ENCODE measurements around the gene C8A. TPM values are rescaled to one million over a fixed set of nuclear protein-coding genes. Genes with fewer than 3 reads are reported as not detected.

The C8A gene
- total RNA-seq, 2 experiments from 2014 or later = not detected

- Mint-ChIP-seq H3K9me3 (no peaks in the 10 kb centered on the region), H3K27ac (no peak overlapping the region), H3K27me3 (no peaks in the 10 kb centered on the region), H3K4me3 (no peak overlapping the region), H3K4me1 (no peaks in the 10 kb centered on the region), H3K36me3 (no peaks in the 10 kb centered on the region)
- no peak for ATAC-seq (ENCODE audit: low read depth)
- POLR2A ChIA-PET = no interaction called here
- no peak for DNase-seq
These were observed 76.6 kb downstream of the C8A start for GRCh38 chr1:56931211-56931610.

GRCh38 chr1:56931686-56932085, 77.1 kb downstream of the C8A start:
- Mint-ChIP-seq H3K9me3 (no peaks in the 10 kb centered on the region), H3K4me1 (no peaks in the 10 kb centered on the region), H3K27ac (no peak overlapping the region), H3K4me3 (no peak overlapping the region), H3K36me3 (no peaks in the 10 kb centered on the region), H3K27me3 (no peaks in the 10 kb centered on the region)
- POLR2A ChIA-PET = no interaction called here
- ATAC-seq (ENCODE audit: low read depth) (no peak), DNase-seq (no peak)

- Mint-ChIP-seq H3K4me1 (no peaks in the 10 kb centered on the region), H3K27ac (no peak overlapping the region), H3K27me3 (no peaks in the 10 kb centered on the region), H3K9me3 (no peaks in the 10 kb centered on the region), H3K4me3 (no peak overlapping the region), H3K36me3 (no peaks in the 10 kb centered on the region)
- ATAC-seq (ENCODE audit: low read depth) (no peak), DNase-seq (no peak)
- POLR2A ChIA-PET = no interaction called here
These were observed 78.6 kb downstream of the C8A start for GRCh38 chr1:56933161-56933560.

GRCh38 chr1:56933606-56934005, 79.0 kb downstream of the C8A start:
- DNase-seq = no peak
- no peak overlapping the region for H3K27ac Mint-ChIP-seq
- ATAC-seq (ENCODE audit: low read depth) = no peak
- H3K27me3 Mint-ChIP-seq = no peaks in the 10 kb centered on the region
- no peaks in the 10 kb centered on the region for H3K4me1 Mint-ChIP-seq
- no peak overlapping the region for H3K4me3 Mint-ChIP-seq
- POLR2A ChIA-PET = no interaction called here
- H3K9me3 Mint-ChIP-seq = no peaks in the 10 kb centered on the region
- no peaks in the 10 kb centered on the region for H3K36me3 Mint-ChIP-seq

- H3K4me1 Mint-ChIP-seq = no peaks in the 10 kb centered on the region
- POLR2A ChIA-PET = no interaction called here
- H3K27me3 Mint-ChIP-seq = no peaks in the 10 kb centered on the region
- H3K9me3 Mint-ChIP-seq = no peaks in the 10 kb centered on the region
- DNase-seq (no peak), ATAC-seq (ENCODE audit: low read depth) (no peak)
- H3K36me3 Mint-ChIP-seq = no peaks in the 10 kb centered on the region
- no peak overlapping the region for H3K4me3 Mint-ChIP-seq
- H3K27ac Mint-ChIP-seq = no peak overlapping the region
These were observed 79.9 kb downstream of the C8A start for GRCh38 chr1:56934430-56935060.

GRCh38 chr1:56938646-56939045, 84.0 kb downstream of the C8A start:
- no peak overlapping the region for H3K4me3 Mint-ChIP-seq
- H3K36me3 Mint-ChIP-seq = no peaks in the 10 kb centered on the region
- no peaks in the 10 kb centered on the region for H3K4me1 Mint-ChIP-seq
- DNase-seq = no peak
- ATAC-seq (ENCODE audit: low read depth) = no peak
- H3K27ac Mint-ChIP-seq = no peak overlapping the region
- H3K27me3 Mint-ChIP-seq = no peaks in the 10 kb centered on the region
- POLR2A ChIA-PET = no interaction called here
- no peaks in the 10 kb centered on the region for H3K9me3 Mint-ChIP-seq

- Mint-ChIP-seq H3K4me3 (no peak overlapping the region), H3K36me3 (no peaks in the 10 kb centered on the region), H3K9me3 (no peaks in the 10 kb centered on the region), H3K27ac (no peak overlapping the region), H3K27me3 (no peaks in the 10 kb centered on the region), H3K4me1 (no peaks in the 10 kb centered on the region)
- no peak for DNase-seq
- POLR2A ChIA-PET = no interaction called here
- no peak for ATAC-seq (ENCODE audit: low read depth)
These were observed 84.6 kb downstream of the C8A start for GRCh38 chr1:56939209-56939608.

- Mint-ChIP-seq H3K36me3 (no peaks in the 10 kb centered on the region), H3K4me3 (no peak overlapping the region), H3K9me3 (no peaks in the 10 kb centered on the region), H3K27ac (no peak overlapping the region), H3K27me3 (no peaks in the 10 kb centered on the region), H3K4me1 (no peaks in the 10 kb centered on the region)
- DNase-seq (no peak), ATAC-seq (ENCODE audit: low read depth) (no peak)
- POLR2A ChIA-PET = no interaction called here
These were observed 85.4 kb downstream of the C8A start for GRCh38 chr1:56940039-56940438.

GRCh38 chr1:56948403-56949023, 93.9 kb downstream of the C8A start:
- no peaks in the 10 kb centered on the region for H3K27me3 Mint-ChIP-seq
- no peak for DNase-seq
- H3K4me3 Mint-ChIP-seq = no peak overlapping the region
- H3K4me1 Mint-ChIP-seq = no peaks in the 10 kb centered on the region
- no peaks in the 10 kb centered on the region for H3K36me3 Mint-ChIP-seq
- POLR2A ChIA-PET = no interaction called here
- no peaks in the 10 kb centered on the region for H3K9me3 Mint-ChIP-seq
- no peak for ATAC-seq (ENCODE audit: low read depth)
- no peak overlapping the region for H3K27ac Mint-ChIP-seq

GRCh38 chr1:56952501-56952900, 97.9 kb downstream of the C8A start:
- Mint-ChIP-seq H3K9me3 (no peaks in the 10 kb centered on the region), H3K4me3 (no peak overlapping the region), H3K27me3 (no peaks in the 10 kb centered on the region), H3K36me3 (no peaks in the 10 kb centered on the region), H3K27ac (no peak overlapping the region), H3K4me1 (no peaks in the 10 kb centered on the region)
- POLR2A ChIA-PET = no interaction called here
- DNase-seq (no peak), ATAC-seq (ENCODE audit: low read depth) (no peak)

GRCh38 chr1:56953386-56953785, 98.8 kb downstream of the C8A start:
- H3K27me3 Mint-ChIP-seq = peaks cover 1% of the 10 kb centered on the region
- DNase-seq (no peak), ATAC-seq (ENCODE audit: low read depth) (no peak)
- H3K27ac Mint-ChIP-seq = no peak overlapping the region
- H3K4me1 Mint-ChIP-seq = no peaks in the 10 kb centered on the region
- no peaks in the 10 kb centered on the region for H3K9me3 Mint-ChIP-seq
- no peak overlapping the region for H3K4me3 Mint-ChIP-seq
- POLR2A ChIA-PET = no interaction called here
- H3K36me3 Mint-ChIP-seq = no peaks in the 10 kb centered on the region

GRCh38 chr1:56954664-56955063, 100.1 kb downstream of the C8A start:
- POLR2A ChIA-PET = no interaction called here
- H3K36me3 Mint-ChIP-seq = no peaks in the 10 kb centered on the region
- no peak for ATAC-seq (ENCODE audit: low read depth)
- H3K27me3 Mint-ChIP-seq = peaks cover 1% of the 10 kb centered on the region
- no peak for DNase-seq
- no peak overlapping the region for H3K27ac Mint-ChIP-seq
- no peaks in the 10 kb centered on the region for H3K9me3 Mint-ChIP-seq
- H3K4me1 Mint-ChIP-seq = no peaks in the 10 kb centered on the region
- H3K4me3 Mint-ChIP-seq = no peak overlapping the region

GRCh38 chr1:56957931-56958330, 103.3 kb downstream of the C8A start:
- no peaks in the 10 kb centered on the region for H3K9me3 Mint-ChIP-seq
- POLR2A ChIA-PET = no interaction called here
- peaks cover 1% of the 10 kb centered on the region for H3K27me3 Mint-ChIP-seq
- no peaks in the 10 kb centered on the region for H3K36me3 Mint-ChIP-seq
- H3K27ac Mint-ChIP-seq = no peak overlapping the region
- H3K4me1 Mint-ChIP-seq = no peaks in the 10 kb centered on the region
- no peak overlapping the region for H3K4me3 Mint-ChIP-seq
- ATAC-seq (ENCODE audit: low read depth) (no peak), DNase-seq (no peak)

- DNase-seq = no peak
- no peak for ATAC-seq (ENCODE audit: low read depth)
- no peak overlapping the region for H3K27ac Mint-ChIP-seq
- no peaks in the 10 kb centered on the region for H3K4me1 Mint-ChIP-seq
- no peak overlapping the region for H3K4me3 Mint-ChIP-seq
- H3K36me3 Mint-ChIP-seq = no peaks in the 10 kb centered on the region
- POLR2A ChIA-PET = no interaction called here
- H3K27me3 Mint-ChIP-seq = peaks cover 1% of the 10 kb centered on the region
- no peaks in the 10 kb centered on the region for H3K9me3 Mint-ChIP-seq
These were observed 103.9 kb downstream of the C8A start for GRCh38 chr1:56958526-56958925.

GRCh38 chr1:56961426-56961825, 106.8 kb downstream of the C8A start:
- Mint-ChIP-seq H3K36me3 (no peaks in the 10 kb centered on the region), H3K27ac (no peak overlapping the region), H3K9me3 (no peaks in the 10 kb centered on the region), H3K4me3 (no peak overlapping the region), H3K4me1 (no peaks in the 10 kb centered on the region), H3K27me3 (peaks cover 1% of the 10 kb centered on the region)
- ATAC-seq (ENCODE audit: low read depth) (no peak), DNase-seq (no peak)
- POLR2A ChIA-PET = no interaction called here
